GM23338 (cell line): ENCODE data around the gene MYPOP. TPM values are rescaled to one million over a fixed set of nuclear protein-coding genes. Genes with fewer than 3 reads are reported as not detected.

ENCODE experiments used
- ATAC-seq: fragments of 200-7000 bp; cut with Tn5 transposase; 3 replicates; pipeline ENCODE4 v1.9.1; 2020
- DNase-seq: peaks from one replicate; pipeline ENCODE4 v3.0.0-alpha.2; 2015; ENCODE audit warnings: low spot score
- H2AFZ ChIP-seq: fragments of 200-600 bp; sonication (generic); 2 replicates; pipeline ENCODE4 v1.8.0; 2016; ENCODE audit warnings: antibody characterized with exemption, mild to moderate bottlenecking, moderate library complexity
- H3F3A ChIP-seq: fragments of 200-600 bp; sonication (generic); replicated peaks from 2 replicates; pipeline ENCODE4 v1.8.0; 2017; ENCODE audit warnings: antibody characterized with exemption, mixed run types, low read depth
- H3K27ac ChIP-seq: fragments of 200-600 bp; sonication (generic); 2 replicates; pipeline ENCODE4 v1.6.1; 2016; ENCODE audit warnings: low read depth
- H3K27me3 ChIP-seq: fragments of 200-600 bp; sonication (generic); 2 replicates; pipeline ENCODE4 v1.8.0; 2016; ENCODE audit warnings: mild to moderate bottlenecking, mixed run types, moderate library complexity; ENCODE audit not compliant: insufficient read depth
- H3K36me3 ChIP-seq: fragments of 200-600 bp; sonication (generic); 2 replicates; pipeline ENCODE4 v1.8.0; 2016; ENCODE audit warnings: mild to moderate bottlenecking; ENCODE audit not compliant: insufficient read depth
- H3K4me1 ChIP-seq: fragments of 200-600 bp; sonication (generic); 2 replicates; pipeline ENCODE4 v1.8.0; 2016; ENCODE audit warnings: mild to moderate bottlenecking, moderate library complexity; ENCODE audit not compliant: insufficient read depth
- H3K4me2 ChIP-seq: fragments of 200-600 bp; sonication (generic); 2 replicates; pipeline ENCODE4 v1.7.1; 2017; ENCODE audit warnings: mixed run types
- H3K4me3 ChIP-seq: fragments of 200-600 bp; sonication (generic); 2 replicates; pipeline ENCODE4 v1.6.1; 2016; ENCODE audit warnings: mixed run types
- H3K79me2 ChIP-seq: fragments of 200-600 bp; sonication (generic); replicated peaks from 2 replicates; pipeline ENCODE4 v1.8.0; 2017; ENCODE audit warnings: mild to moderate bottlenecking; ENCODE audit not compliant: insufficient read depth
- H3K9me2 ChIP-seq: fragments of 200-600 bp; sonication (generic); 2 replicates; pipeline ENCODE4 v1.8.0; 2017; ENCODE audit not compliant: insufficient read depth
- H4K20me1 ChIP-seq: fragments of 200-600 bp; sonication (generic); replicated peaks from 2 replicates; pipeline ENCODE4 v1.8.0; 2017; ENCODE audit warnings: mild to moderate bottlenecking; ENCODE audit not compliant: insufficient read depth
- H3K27ac Mint-ChIP-seq: 2 replicates; pipeline ENCODE4 v1.8.0; 2020; ENCODE audit warnings: inconsistent platforms, mild to moderate bottlenecking, moderate library complexity, mixed read lengths
- H3K27me3 Mint-ChIP-seq: 3 replicates; pipeline ENCODE4 v1.8.0; 2022; ENCODE audit warnings: low read depth, mild to moderate bottlenecking, moderate library complexity, mixed read lengths, inconsistent platforms; ENCODE audit not compliant: insufficient read depth, poor library complexity
- H3K36me3 Mint-ChIP-seq: 3 replicates; pipeline ENCODE4 v1.8.0; 2021; ENCODE audit warnings: low read depth, mild to moderate bottlenecking, inconsistent platforms, moderate library complexity, mixed read lengths
- H3K4me1 Mint-ChIP-seq: 3 replicates; pipeline ENCODE4 v1.8.0; 2020; ENCODE audit warnings: mild to moderate bottlenecking, inconsistent platforms, mixed read lengths
- H3K4me3 Mint-ChIP-seq: 3 replicates; pipeline ENCODE4 v1.8.0; 2021; ENCODE audit warnings: moderate library complexity, mild to moderate bottlenecking, inconsistent platforms, mixed read lengths
- H3K9me3 Mint-ChIP-seq: 3 replicates; pipeline ENCODE4 v1.8.0; 2020; ENCODE audit warnings: moderate library complexity, mild to moderate bottlenecking, inconsistent platforms, mixed read lengths
- CREB1 ChIP-seq: fragments of 250-450 bp; sonication (Bioruptor Pico); IDR thresholded peaks from 2 replicates; pipeline ENCODE4 v1.5.0; 2020; ENCODE audit warnings: low read depth, mild to moderate bottlenecking, moderate library complexity
- EZH2 ChIP-seq: fragments of 200-600 bp; sonication (generic); IDR thresholded peaks from one replicate; pipeline ENCODE4 v1.8.0; 2017; ENCODE audit warnings: antibody characterized with exemption, mild to moderate bottlenecking, low read depth; ENCODE audit not compliant: unreplicated experiment
- JUNB ChIP-seq: IDR thresholded peaks from one replicate; pipeline ENCODE4 v1.6.1; 2016; ENCODE audit warnings: antibody characterized with exemption; ENCODE audit not compliant: unreplicated experiment
- NANOG ChIP-seq: IDR thresholded peaks from 2 replicates; pipeline ENCODE4 v1.6.1; 2016; ENCODE audit warnings: antibody characterized with exemption, borderline replicate concordance
- POLR2AphosphoS5 ChIP-seq: IDR thresholded peaks from 2 replicates; pipeline ENCODE4 v1.6.1; 2016; ENCODE audit warnings: antibody characterized with exemption, low read depth
- STAT1 ChIP-seq: IDR thresholded peaks from one replicate; pipeline ENCODE4 v1.6.1; 2016; ENCODE audit warnings: antibody characterized with exemption; ENCODE audit not compliant: unreplicated experiment
- ZNF114 ChIP-seq: fragments of 250-450 bp; sonication (Bioruptor Pico); IDR thresholded peaks from 2 replicates; pipeline ENCODE4 v1.5.0; 2020; ENCODE audit warnings: mild to moderate bottlenecking, moderate library complexity
- ZNF331 ChIP-seq: fragments of 250-450 bp; sonication (Bioruptor Pico); IDR thresholded peaks from 2 replicates; pipeline ENCODE4 v1.5.0; 2020; ENCODE audit warnings: low read depth, mild to moderate bottlenecking, moderate library complexity
- polyA plus RNA-seq: library from polyadenylated mRNA; unstranded; fragments of >200 nt; fragmentation: Nextera tagmentation; extraction: Ambion mirVana; gene quantifications from 2 replicates; pipeline ENCODE4 v1.2.1, GENCODE V29; 2016
- total RNA-seq: library from RNA; depleted of rRNA; stranded (reverse); fragments of >200 nt; shearing (Covaris generic); gene quantifications from 2 replicates; pipeline ENCODE4 v1.2.3, GENCODE V29; 2014
- TF ChIP-seq, protein P1 (sequence below): IDR thresholded peaks from one replicate; pipeline ENCODE4 v1.6.1; 2018; ENCODE audit warnings: antibody characterized with exemption; ENCODE audit not compliant: unreplicated experiment
- TF ChIP-seq, protein P2 (sequence below): fragments of 250-450 bp; sonication (Bioruptor Pico); IDR thresholded peaks from 2 replicates; pipeline ENCODE4 v1.5.0; 2020; ENCODE audit warnings: mild to moderate bottlenecking, moderate library complexity
- TF ChIP-seq, protein P3 (sequence below): IDR thresholded peaks from 2 replicates; pipeline ENCODE4 v1.6.1; 2016; ENCODE audit warnings: antibody characterized with exemption
- TF ChIP-seq, protein P4 (sequence below), 2 experiments: fragments of 200-600 bp in 1 of 2; sonication (generic) in 1 of 2; conservative IDR thresholded peaks; 2 replicates each; pipeline versions ENCODE4 v1.5.1 to v1.6.1; 2016 to 2017; ENCODE audit warnings: antibody characterized with exemption in 2 of 2, low read depth in 2 of 2, mild to moderate bottlenecking in 2 of 2, moderate library complexity in 1 of 2

Gene MYPOP
- total and polyA plus RNA-seq, 2 experiments from 2014 or later = 3.0 to 6.9 TPM

DNA sequence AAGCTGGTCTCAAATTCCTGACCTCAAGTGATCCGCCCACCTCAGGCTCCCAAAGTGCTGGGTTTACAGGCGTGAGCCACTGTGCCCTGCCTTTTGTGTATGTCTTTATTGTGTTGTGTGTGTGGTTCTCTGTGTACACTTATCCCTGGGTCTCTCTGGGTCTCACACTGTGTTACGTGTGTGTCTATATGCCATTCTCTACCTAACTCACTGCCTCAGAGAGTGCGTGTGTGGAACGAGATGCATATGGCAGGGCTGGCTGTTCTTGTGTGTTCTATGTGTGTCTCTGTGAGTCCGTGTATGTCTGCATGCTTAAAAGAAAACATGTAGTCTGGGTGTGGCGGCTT, 27.8 kb downstream of the MYPOP start:
- peaks cover 17% of the 10 kb centered on the region for H3K36me3 Mint-ChIP-seq
- TF ChIP-seq, protein P1, sequence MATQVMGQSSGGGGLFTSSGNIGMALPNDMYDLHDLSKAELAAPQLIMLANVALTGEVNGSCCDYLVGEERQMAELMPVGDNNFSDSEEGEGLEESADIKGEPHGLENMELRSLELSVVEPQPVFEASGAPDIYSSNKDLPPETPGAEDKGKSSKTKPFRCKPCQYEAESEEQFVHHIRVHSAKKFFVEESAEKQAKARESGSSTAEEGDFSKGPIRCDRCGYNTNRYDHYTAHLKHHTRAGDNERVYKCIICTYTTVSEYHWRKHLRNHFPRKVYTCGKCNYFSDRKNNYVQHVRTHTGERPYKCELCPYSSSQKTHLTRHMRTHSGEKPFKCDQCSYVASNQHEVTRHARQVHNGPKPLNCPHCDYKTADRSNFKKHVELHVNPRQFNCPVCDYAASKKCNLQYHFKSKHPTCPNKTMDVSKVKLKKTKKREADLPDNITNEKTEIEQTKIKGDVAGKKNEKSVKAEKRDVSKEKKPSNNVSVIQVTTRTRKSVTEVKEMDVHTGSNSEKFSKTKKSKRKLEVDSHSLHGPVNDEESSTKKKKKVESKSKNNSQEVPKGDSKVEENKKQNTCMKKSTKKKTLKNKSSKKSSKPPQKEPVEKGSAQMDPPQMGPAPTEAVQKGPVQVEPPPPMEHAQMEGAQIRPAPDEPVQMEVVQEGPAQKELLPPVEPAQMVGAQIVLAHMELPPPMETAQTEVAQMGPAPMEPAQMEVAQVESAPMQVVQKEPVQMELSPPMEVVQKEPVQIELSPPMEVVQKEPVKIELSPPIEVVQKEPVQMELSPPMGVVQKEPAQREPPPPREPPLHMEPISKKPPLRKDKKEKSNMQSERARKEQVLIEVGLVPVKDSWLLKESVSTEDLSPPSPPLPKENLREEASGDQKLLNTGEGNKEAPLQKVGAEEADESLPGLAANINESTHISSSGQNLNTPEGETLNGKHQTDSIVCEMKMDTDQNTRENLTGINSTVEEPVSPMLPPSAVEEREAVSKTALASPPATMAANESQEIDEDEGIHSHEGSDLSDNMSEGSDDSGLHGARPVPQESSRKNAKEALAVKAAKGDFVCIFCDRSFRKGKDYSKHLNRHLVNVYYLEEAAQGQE = no peak
- no peak for TF ChIP-seq EZH2
- TF ChIP-seq, protein P2, sequence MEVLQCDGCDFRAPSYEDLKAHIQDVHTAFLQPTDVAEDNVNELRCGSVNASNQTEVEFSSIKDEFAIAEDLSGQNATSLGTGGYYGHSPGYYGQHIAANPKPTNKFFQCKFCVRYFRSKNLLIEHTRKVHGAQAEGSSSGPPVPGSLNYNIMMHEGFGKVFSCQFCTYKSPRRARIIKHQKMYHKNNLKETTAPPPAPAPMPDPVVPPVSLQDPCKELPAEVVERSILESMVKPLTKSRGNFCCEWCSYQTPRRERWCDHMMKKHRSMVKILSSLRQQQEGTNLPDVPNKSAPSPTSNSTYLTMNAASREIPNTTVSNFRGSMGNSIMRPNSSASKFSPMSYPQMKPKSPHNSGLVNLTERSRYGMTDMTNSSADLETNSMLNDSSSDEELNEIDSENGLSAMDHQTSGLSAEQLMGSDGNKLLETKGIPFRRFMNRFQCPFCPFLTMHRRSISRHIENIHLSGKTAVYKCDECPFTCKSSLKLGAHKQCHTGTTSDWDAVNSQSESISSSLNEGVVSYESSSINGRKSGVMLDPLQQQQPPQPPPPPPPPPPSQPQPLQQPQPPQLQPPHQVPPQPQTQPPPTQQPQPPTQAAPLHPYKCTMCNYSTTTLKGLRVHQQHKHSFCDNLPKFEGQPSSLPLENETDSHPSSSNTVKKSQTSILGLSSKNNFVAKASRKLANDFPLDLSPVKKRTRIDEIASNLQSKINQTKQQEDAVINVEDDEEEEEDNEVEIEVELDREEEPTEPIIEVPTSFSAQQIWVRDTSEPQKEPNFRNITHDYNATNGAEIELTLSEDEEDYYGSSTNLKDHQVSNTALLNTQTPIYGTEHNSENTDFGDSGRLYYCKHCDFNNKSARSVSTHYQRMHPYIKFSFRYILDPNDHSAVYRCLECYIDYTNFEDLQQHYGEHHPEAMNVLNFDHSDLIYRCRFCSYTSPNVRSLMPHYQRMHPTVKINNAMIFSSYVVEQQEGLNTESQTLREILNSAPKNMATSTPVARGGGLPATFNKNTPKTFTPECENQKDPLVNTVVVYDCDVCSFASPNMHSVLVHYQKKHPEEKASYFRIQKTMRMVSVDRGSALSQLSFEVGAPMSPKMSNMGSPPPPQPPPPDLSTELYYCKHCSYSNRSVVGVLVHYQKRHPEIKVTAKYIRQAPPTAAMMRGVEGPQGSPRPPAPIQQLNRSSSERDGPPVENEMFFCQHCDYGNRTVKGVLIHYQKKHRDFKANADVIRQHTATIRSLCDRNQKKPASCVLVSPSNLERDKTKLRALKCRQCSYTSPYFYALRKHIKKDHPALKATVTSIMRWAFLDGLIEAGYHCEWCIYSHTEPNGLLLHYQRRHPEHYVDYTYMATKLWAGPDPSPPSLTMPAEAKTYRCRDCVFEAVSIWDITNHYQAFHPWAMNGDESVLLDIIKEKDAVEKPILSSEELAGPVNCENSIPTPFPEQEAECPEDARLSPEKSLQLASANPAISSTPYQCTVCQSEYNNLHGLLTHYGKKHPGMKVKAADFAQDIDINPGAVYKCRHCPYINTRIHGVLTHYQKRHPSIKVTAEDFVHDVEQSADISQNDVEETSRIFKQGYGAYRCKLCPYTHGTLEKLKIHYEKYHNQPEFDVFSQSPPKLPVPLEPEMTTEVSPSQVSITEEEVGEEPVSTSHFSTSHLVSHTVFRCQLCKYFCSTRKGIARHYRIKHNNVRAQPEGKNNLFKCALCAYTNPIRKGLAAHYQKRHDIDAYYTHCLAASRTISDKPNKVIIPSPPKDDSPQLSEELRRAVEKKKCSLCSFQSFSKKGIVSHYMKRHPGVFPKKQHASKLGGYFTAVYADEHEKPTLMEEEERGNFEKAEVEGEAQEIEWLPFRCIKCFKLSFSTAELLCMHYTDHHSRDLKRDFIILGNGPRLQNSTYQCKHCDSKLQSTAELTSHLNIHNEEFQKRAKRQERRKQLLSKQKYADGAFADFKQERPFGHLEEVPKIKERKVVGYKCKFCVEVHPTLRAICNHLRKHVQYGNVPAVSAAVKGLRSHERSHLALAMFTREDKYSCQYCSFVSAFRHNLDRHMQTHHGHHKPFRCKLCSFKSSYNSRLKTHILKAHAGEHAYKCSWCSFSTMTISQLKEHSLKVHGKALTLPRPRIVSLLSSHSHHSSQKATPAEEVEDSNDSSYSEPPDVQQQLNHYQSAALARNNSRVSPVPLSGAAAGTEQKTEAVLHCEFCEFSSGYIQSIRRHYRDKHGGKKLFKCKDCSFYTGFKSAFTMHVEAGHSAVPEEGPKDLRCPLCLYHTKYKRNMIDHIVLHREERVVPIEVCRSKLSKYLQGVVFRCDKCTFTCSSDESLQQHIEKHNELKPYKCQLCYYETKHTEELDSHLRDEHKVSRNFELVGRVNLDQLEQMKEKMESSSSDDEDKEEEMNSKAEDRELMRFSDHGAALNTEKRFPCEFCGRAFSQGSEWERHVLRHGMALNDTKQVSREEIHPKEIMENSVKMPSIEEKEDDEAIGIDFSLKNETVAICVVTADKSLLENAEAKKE (CRISPR knock-in tag) = no peak
- TF ChIP-seq STAT1 = no peak
- TF ChIP-seq, protein P3, sequence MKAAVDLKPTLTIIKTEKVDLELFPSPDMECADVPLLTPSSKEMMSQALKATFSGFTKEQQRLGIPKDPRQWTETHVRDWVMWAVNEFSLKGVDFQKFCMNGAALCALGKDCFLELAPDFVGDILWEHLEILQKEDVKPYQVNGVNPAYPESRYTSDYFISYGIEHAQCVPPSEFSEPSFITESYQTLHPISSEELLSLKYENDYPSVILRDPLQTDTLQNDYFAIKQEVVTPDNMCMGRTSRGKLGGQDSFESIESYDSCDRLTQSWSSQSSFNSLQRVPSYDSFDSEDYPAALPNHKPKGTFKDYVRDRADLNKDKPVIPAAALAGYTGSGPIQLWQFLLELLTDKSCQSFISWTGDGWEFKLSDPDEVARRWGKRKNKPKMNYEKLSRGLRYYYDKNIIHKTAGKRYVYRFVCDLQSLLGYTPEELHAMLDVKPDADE = no peak
- TF ChIP-seq ZNF331 = no peak
- no peak for TF ChIP-seq NANOG
- no peak for TF ChIP-seq CREB1 (CRISPR knock-in tag)
- no peak for TF ChIP-seq JUNB
- TF ChIP-seq POLR2AphosphoS5 = no peak
- TF ChIP-seq, protein P4, sequence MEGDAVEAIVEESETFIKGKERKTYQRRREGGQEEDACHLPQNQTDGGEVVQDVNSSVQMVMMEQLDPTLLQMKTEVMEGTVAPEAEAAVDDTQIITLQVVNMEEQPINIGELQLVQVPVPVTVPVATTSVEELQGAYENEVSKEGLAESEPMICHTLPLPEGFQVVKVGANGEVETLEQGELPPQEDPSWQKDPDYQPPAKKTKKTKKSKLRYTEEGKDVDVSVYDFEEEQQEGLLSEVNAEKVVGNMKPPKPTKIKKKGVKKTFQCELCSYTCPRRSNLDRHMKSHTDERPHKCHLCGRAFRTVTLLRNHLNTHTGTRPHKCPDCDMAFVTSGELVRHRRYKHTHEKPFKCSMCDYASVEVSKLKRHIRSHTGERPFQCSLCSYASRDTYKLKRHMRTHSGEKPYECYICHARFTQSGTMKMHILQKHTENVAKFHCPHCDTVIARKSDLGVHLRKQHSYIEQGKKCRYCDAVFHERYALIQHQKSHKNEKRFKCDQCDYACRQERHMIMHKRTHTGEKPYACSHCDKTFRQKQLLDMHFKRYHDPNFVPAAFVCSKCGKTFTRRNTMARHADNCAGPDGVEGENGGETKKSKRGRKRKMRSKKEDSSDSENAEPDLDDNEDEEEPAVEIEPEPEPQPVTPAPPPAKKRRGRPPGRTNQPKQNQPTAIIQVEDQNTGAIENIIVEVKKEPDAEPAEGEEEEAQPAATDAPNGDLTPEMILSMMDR (conservative IDR thresholded peaks at IDR 0.05; ENCODE audit: low read depth in 2 of 2) = no peak
- no peak for TF ChIP-seq ZNF114 (CRISPR knock-in tag)

More for the DNA sequence above, 27.8 kb downstream of the MYPOP start:
- H3K27ac ChIP-seq = no peak overlapping the region
- peaks cover 38% of the 10 kb centered on the region for H3K4me1 Mint-ChIP-seq
- no peak overlapping the region for H3K4me3 ChIP-seq
- H3K4me3 Mint-ChIP-seq = no peak overlapping the region; the same call in 2 of the 3 replicates
- H3K27me3 Mint-ChIP-seq = peaks cover 11% of the 10 kb centered on the region
- no peak overlapping the region for H3K27ac Mint-ChIP-seq
- H2AFZ ChIP-seq = no peak overlapping the region
- no peak for ATAC-seq
- peaks cover 7% of the 10 kb centered on the region; the same call in 1 of the 2 replicates for H3K4me1 ChIP-seq
- H3K36me3 ChIP-seq = no peaks in the 10 kb centered on the region
- no peaks in the 10 kb centered on the region; the same call in 1 of the 2 replicates for H4K20me1 ChIP-seq
- no peak overlapping the region for H3K4me2 ChIP-seq
- no peak for DNase-seq
- H3K79me2 ChIP-seq = no peaks in the 10 kb centered on the region; the same call in 1 of the 2 replicates
- H3F3A ChIP-seq = peaks cover 6% of the 10 kb centered on the region; the same call in 1 of the 2 replicates
- no peaks in the 10 kb centered on the region for H3K27me3 ChIP-seq
- no peaks in the 10 kb centered on the region for H3K9me3 Mint-ChIP-seq
- H3K9me2 ChIP-seq = 0 out of 2 replicates have a peak, but pooled peaks cover 4% of the 10 kb centered on the region
